ENCODE measurements around the gene RAB4A. TPM values are rescaled to one million over a fixed set of nuclear protein-coding genes. Genes with fewer than 3 reads are reported as not detected.

Gene RAB4A
- total and polyA plus RNA-seq, 2 of the 4 experiments (the other 2 are of a cell fraction) = 25.6 to 26.2 TPM

DNA sequence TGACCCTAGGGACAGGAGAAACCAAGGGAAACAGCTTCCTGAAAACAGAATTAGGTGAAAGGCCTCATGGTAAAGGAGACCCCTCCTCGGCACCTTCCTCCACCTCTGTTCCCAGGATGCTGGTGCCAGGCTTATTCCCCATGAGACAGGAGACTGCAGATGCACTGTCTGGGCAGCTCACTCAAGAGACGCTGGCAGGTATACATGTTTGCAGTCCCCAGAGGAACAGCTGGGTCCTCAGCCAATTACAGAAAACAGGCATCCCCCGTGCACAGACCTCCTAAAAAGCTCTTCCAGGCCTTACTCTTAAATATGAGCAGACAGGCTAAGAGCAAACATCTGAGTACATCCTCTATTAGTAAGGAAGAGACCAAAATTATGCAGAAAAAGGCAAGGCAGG, 65.4 kb downstream of the RAB4A start:
- dilution Hi-C loops (cut with HindIII; ENCODE audit: low sequenced_read_pairs, unreplicated experiment) (no loop called here), in situ Hi-C loops (cut with MboI; ENCODE audit: low sequenced_read_pairs) (no loop called here), intact Hi-C loops (cut with micrococcal nuclease) (no loop called here)
- H3K9me1 ChIP-seq (ENCODE audit: insufficient read depth, low read length) = no peaks in the 10 kb centered on the region
- no peak overlapping the region for H3K56ac ChIP-seq (ENCODE audit: extremely low read depth, insufficient read depth, low read length)
- BruUV-seq (replicated peaks) = no TSS peak
- H3K4me3 ChIP-seq (ENCODE audit: insufficient read depth, low read depth, low read length) = no peak overlapping the region
- peaks cover 9% of the 10 kb centered on the region; the same call in 1 of the 2 replicates for H3K36me3 ChIP-seq (ENCODE audit: control insufficient read depth, insufficient read depth, low read length)
- POLR2A ChIA-PET (ENCODE audit: unreplicated experiment) = no interaction called here
- H4K91ac ChIP-seq (ENCODE audit: insufficient read depth, low read depth, low read length) = no peak overlapping the region
- TF ChIP-seq, protein P1, sequence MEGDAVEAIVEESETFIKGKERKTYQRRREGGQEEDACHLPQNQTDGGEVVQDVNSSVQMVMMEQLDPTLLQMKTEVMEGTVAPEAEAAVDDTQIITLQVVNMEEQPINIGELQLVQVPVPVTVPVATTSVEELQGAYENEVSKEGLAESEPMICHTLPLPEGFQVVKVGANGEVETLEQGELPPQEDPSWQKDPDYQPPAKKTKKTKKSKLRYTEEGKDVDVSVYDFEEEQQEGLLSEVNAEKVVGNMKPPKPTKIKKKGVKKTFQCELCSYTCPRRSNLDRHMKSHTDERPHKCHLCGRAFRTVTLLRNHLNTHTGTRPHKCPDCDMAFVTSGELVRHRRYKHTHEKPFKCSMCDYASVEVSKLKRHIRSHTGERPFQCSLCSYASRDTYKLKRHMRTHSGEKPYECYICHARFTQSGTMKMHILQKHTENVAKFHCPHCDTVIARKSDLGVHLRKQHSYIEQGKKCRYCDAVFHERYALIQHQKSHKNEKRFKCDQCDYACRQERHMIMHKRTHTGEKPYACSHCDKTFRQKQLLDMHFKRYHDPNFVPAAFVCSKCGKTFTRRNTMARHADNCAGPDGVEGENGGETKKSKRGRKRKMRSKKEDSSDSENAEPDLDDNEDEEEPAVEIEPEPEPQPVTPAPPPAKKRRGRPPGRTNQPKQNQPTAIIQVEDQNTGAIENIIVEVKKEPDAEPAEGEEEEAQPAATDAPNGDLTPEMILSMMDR (conservative IDR thresholded peaks at IDR 0.05; ENCODE audit: low read depth, low read length) = no peak
- no peak overlapping the region for H2AK5ac ChIP-seq (ENCODE audit: low read depth, low read length)
- H3K27ac ChIP-seq (ENCODE audit: insufficient read depth, low read length) = no peak overlapping the region
- no peaks in the 10 kb centered on the region for H3K27me3 ChIP-seq (ENCODE audit: control insufficient read depth, insufficient read depth, low read length)
- H4K20me1 ChIP-seq (ENCODE audit: insufficient read depth, low read length) = no peaks in the 10 kb centered on the region
- no peak overlapping the region for H2BK5ac ChIP-seq (ENCODE audit: low read depth, low read length, poor library complexity, severe bottlenecking)
- no peak overlapping the region for H3K14ac ChIP-seq (replicated peaks; ENCODE audit: low read depth, low read length)
- H2AK9ac ChIP-seq (replicated peaks; ENCODE audit: low read depth, low read length, poor library complexity) = no peak overlapping the region
- H2BK20ac ChIP-seq (ENCODE audit: low read depth, low read length) = no peak overlapping the region
- WGBS, 2 experiments (ENCODE audit: extremely low coverage in 2 of 2, insufficient read length in 1 of 2) = no CpG with 5 or more reads among the region's 3 CpGs
- no peak overlapping the region for H3K4me2 ChIP-seq (ENCODE audit: low read depth, low read length)
- H2BK120ac ChIP-seq (ENCODE audit: low read depth, low read length) = no peak overlapping the region
- no peak overlapping the region for H3K18ac ChIP-seq (ENCODE audit: low read depth, low read length)
- H2BK15ac ChIP-seq (ENCODE audit: low read depth, low read length) = no peak overlapping the region
- CTCF ChIA-PET = no interaction called here
- H3K9ac ChIP-seq (ENCODE audit: low read depth, low read length) = no peak overlapping the region
- peaks cover 2% of the 10 kb centered on the region for H3K9me3 ChIP-seq (ENCODE audit: control insufficient read depth, insufficient read depth, low read length)
- ATAC-seq (ENCODE audit: low read depth) (no peak), DNase-seq (no peak)
- H4K8ac ChIP-seq (ENCODE audit: low read depth in 2 of 2, low read length in 2 of 2) = no peak overlapping the region
- H3K79me1 ChIP-seq (ENCODE audit: low read depth in 1 of 2, low read length in 2 of 2) = peaks cover 28 to 46% of the 10 kb centered on the region in 2 experiments
- no peak overlapping the region for H3K4ac ChIP-seq (ENCODE audit: low read depth, low read length)
- peaks cover 2% of the 10 kb centered on the region; the same call in 1 of the 2 replicates for H3K4me1 ChIP-seq (ENCODE audit: control insufficient read depth, insufficient read depth, low read length)
- H2AFZ ChIP-seq (replicated peaks; ENCODE audit: low read length, poor library complexity) = no peak overlapping the region
- H4K5ac ChIP-seq (ENCODE audit: low read depth, low read length) = no peak overlapping the region
- H3K23ac ChIP-seq (ENCODE audit: low read depth, low read length) = no peak overlapping the region

Measured in IMR-90 (cell line).